Lung (tissue), 16 donors: ENCODE data around the gene GMPS. TPM values are rescaled to one million over a fixed set of nuclear protein-coding genes. Genes with fewer than 3 reads are reported as not detected.
"Not testable (repeated sequence)": the region's sequence is repeated elsewhere in the genome, so short reads cannot be mapped to it uniquely, and the experiment has no call there.

ENCODE experiments used
- ATAC-seq: fragments of 200-7000 bp; cut with Tn5 transposase; one replicate; pipeline ENCODE4 v1.9.1; 2020; ENCODE audit warnings: moderate number of reproducible peaks; ENCODE audit not compliant: insufficient read depth, low FRiP score
- DNase-seq, 3 donors: peaks; one replicate each; pipeline ENCODE4 v3.0.0-alpha.2; 2013 to 2017
- H3K27ac ChIP-seq, 2 donors: one replicate each; pipeline ENCODE4 v1.5.1; 2013; ENCODE audit warnings: mild to moderate bottlenecking in 2 of 2, moderate library complexity in 2 of 2, control low read depth in 1 of 2, inconsistent platforms in 1 of 2, low read depth in 1 of 2, low read length in 1 of 2
- H3K27me3 ChIP-seq, 3 donors: one replicate each; pipeline ENCODE4 v1.5.1; 2013; ENCODE audit warnings: low read length in 2 of 3; ENCODE audit not compliant: control insufficient read depth in 3 of 3, insufficient read depth in 3 of 3
- H3K36me3 ChIP-seq, 4 donors: one replicate each; pipeline ENCODE4 v1.5.1; 2013; ENCODE audit warnings: low read length in 4 of 4, mild to moderate bottlenecking in 1 of 4, moderate library complexity in 1 of 4; ENCODE audit not compliant: control insufficient read depth in 4 of 4, insufficient read depth in 4 of 4
- H3K4me1 ChIP-seq, 5 donors: one replicate each; pipeline ENCODE4 v1.5.1; 2013; ENCODE audit warnings: low read length in 5 of 5, mild to moderate bottlenecking in 2 of 5, moderate library complexity in 1 of 5; ENCODE audit not compliant: control insufficient read depth in 5 of 5, insufficient read depth in 5 of 5
- H3K4me3 ChIP-seq: one replicate; pipeline ENCODE4 v1.5.1; 2013; ENCODE audit warnings: mild to moderate bottlenecking, control low read depth, moderate library complexity
- H3K9ac ChIP-seq, 2 donors: one replicate each; pipeline ENCODE4 v1.5.1; 2013; ENCODE audit warnings: low read length in 2 of 2, control low read depth in 1 of 2; ENCODE audit not compliant: insufficient read depth in 1 of 2
- H3K9me3 ChIP-seq, 4 donors: one replicate each; pipeline ENCODE4 v1.5.1; 2013; ENCODE audit warnings: low read length in 3 of 4, mild to moderate bottlenecking in 1 of 4, moderate library complexity in 1 of 4; ENCODE audit not compliant: control insufficient read depth in 4 of 4, insufficient read depth in 3 of 4
- WGBS, 2 donors: extraction: QIAGEN DNeasy Blood & Tissue Kit; methylation state at CpG; one replicate each; pipeline ENCODE4 v1.1.7; 2013; 5-methylcytosine and 5-hydroxymethylcytosine counted together
- long read RNA-seq, 5 donors: transcript quantifications; one replicate each; lab custom pipeline, GENCODE V29; 2026
- polyA plus RNA-seq, 2 donors: library from polyadenylated mRNA; stranded (reverse); fragments of 200-250 nt; gene quantifications; one replicate each; pipeline ENCODE4 v1.2.1, GENCODE V29; 2013
- total RNA-seq, 2 donors: library from RNA; depleted of rRNA in 1 of 2; stranded (reverse); fragments of >200 nt in 1 of 2; gene quantifications; one replicate each; pipeline ENCODE4 v1.2.1, GENCODE V29; 2014 to 2021
- TF ChIP-seq, protein P1 (sequence below): IDR thresholded peaks from 2 replicates; pipeline ENCODE4 v1.5.1; 2012; ENCODE audit warnings: mild to moderate bottlenecking; ENCODE audit errors: control extremely low read depth, extremely low read depth
- donor health status: control.
- donor health status: control.
- donor health status: Bipolar disorder and iron deficiency.
- donor health status: healthy.
- donor health status: DM: yes; HTN: yes; CAD: no.

Gene GMPS
- total RNA-seq (10 to 100 TPM; 25.1 to 38.1 TPM), polyA plus RNA-seq (10 to 100 TPM; 17.0 to 18.8 TPM)
- long read RNA-seq, donor 1, full-length matches to known transcripts: 8 of 13 reads
- long read RNA-seq, donor 1, partial matches to known transcripts: 5 of 13 reads
- long read RNA-seq, donor 1, other reads (novel, unspliced or antisense): 0 of 13 reads
- long read RNA-seq, donor 2: 0 reads
- long read RNA-seq, donor 3, full-length matches to known transcripts: 2 of 9 reads
- long read RNA-seq, donor 3, partial matches to known transcripts: 7 of 9 reads
- long read RNA-seq, donor 3, other reads (novel, unspliced or antisense): 0 of 9 reads
- long read RNA-seq, donor 4, full-length matches to known transcripts: 1 of 17 reads
- long read RNA-seq, donor 4, partial matches to known transcripts: 16 of 17 reads
- long read RNA-seq, donor 4, other reads (novel, unspliced or antisense): 0 of 17 reads
- long read RNA-seq, donor 5, full-length matches to known transcripts: 8 of 21 reads
- long read RNA-seq, donor 5, partial matches to known transcripts: 13 of 21 reads
- long read RNA-seq, donor 5, other reads (novel, unspliced or antisense): 0 of 21 reads

- Histone ChIP-seq H3K27ac (peak within 1 kb of the TSS; percentile 96 to 98), H3K27me3 (no peaks in the 10 kb centered on the region), H3K4me1 (peaks cover 3 to 12% (median 4%) of the 10 kb centered on the region in 5 donors), H3K9me3 (no peaks in the 10 kb centered on the region), H3K36me3 (no peaks in the 10 kb centered on the region), H3K9ac (peak within 1 kb of the TSS; percentile 79 to 81), H3K4me3 (peak within 1 kb of the TSS; percentile 99)
- 0 to 1% methylated on average over 59 to 83 of the region's 83 CpGs for WGBS, 2 donors
- DNase-seq (peak; percentile 95 to 98 (median 97)), ATAC-seq (peak; percentile 95)
- TF ChIP-seq, protein P1, sequence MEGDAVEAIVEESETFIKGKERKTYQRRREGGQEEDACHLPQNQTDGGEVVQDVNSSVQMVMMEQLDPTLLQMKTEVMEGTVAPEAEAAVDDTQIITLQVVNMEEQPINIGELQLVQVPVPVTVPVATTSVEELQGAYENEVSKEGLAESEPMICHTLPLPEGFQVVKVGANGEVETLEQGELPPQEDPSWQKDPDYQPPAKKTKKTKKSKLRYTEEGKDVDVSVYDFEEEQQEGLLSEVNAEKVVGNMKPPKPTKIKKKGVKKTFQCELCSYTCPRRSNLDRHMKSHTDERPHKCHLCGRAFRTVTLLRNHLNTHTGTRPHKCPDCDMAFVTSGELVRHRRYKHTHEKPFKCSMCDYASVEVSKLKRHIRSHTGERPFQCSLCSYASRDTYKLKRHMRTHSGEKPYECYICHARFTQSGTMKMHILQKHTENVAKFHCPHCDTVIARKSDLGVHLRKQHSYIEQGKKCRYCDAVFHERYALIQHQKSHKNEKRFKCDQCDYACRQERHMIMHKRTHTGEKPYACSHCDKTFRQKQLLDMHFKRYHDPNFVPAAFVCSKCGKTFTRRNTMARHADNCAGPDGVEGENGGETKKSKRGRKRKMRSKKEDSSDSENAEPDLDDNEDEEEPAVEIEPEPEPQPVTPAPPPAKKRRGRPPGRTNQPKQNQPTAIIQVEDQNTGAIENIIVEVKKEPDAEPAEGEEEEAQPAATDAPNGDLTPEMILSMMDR: peak; percentile 53
These were observed at the start of gene GMPS for GRCh38 chr3:155870133-155870944. TSS of gene GMPS (plus strand) at chr3:155870650. CDS start at chr3:155870871, 221 bp downstream.

GRCh38 chr3:155828490-155829098, 41.9 kb upstream of the GMPS start:
- not testable (repeated sequence) for H3K9ac ChIP-seq, H3K9me3 ChIP-seq, H3K27me3 ChIP-seq, H3K27ac ChIP-seq, H3K4me3 ChIP-seq, H3K36me3 ChIP-seq, DNase-seq, H3K4me1 ChIP-seq, ATAC-seq
- 96% methylated on average over 13 of the region's 13 CpGs for WGBS, 2 donors

- WGBS, 2 donors: 87 to 95% methylated on average over 9 of the region's 9 CpGs
- TF ChIP-seq, protein P1: no peak
- no peak for ATAC-seq
These were observed 34.9 kb upstream of the GMPS start for GRCh38 chr3:155835341-155836071.

More at GRCh38 chr3:155835341-155836071, 34.9 kb upstream of the GMPS start:
- Histone ChIP-seq H3K4me1 (no peaks in the 10 kb centered on the region), H3K4me3 (no peak overlapping the region), H3K9me3 (no peaks in the 10 kb centered on the region), H3K27ac (no peak overlapping the region), H3K27me3 (no peaks in the 10 kb centered on the region), H3K9ac (no peak overlapping the region), H3K36me3 (peaks cover 0 to 4% (median 3%) of the 10 kb centered on the region in 4 donors)
- DNase-seq: no peak
